Right kidney (tissue), 1 donor: ENCODE data around the gene ROCK2.
"Not testable (repeated sequence)": the region's sequence is repeated elsewhere in the genome, so short reads cannot be mapped to it uniquely, and the experiment has no call there.

Experiments
- DNase-seq: peaks from one replicate; pipeline ENCODE4 v3.0.0-alpha.2; 2016

Gene ROCK2

DNA sequence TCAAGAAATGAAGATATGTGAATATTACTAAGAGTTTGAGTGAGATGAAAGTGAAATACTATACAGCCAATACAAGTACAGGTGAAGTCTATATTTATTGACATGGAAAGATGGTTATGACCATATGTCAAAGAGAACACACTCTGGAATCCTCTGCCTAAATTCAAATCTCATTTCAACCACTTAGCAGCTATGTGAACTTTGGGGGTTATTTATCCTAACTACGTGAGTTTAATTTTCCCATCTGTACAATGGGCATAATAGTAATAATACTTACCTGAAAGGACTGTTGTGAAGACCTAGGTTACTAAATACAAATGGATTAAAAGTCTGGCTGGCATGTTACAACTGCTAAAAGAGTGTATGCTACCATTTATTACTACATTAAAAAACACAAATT is 79.6 kb downstream of the ROCK2 start:
- no peak for DNase-seq

DNA sequence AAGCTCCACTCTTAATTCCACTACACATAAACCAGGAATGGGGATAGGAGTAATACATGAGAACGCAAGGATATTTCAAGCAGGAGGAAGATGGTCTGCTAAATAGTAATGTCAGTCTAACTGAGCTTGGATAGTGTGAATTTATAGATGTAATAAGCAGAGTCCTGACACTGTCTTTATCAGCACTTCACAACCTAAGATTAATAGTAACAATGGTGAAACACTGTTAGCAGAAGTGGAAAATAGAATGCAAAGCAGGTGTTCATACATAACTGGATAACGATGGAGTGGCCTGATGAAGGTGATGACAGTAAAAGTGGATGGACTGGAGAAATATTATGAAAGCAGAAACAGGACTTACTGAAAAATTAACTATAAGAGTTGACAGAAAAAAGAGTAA is 80.4 kb downstream of the ROCK2 start:
- DNase-seq: no peak

DNA sequence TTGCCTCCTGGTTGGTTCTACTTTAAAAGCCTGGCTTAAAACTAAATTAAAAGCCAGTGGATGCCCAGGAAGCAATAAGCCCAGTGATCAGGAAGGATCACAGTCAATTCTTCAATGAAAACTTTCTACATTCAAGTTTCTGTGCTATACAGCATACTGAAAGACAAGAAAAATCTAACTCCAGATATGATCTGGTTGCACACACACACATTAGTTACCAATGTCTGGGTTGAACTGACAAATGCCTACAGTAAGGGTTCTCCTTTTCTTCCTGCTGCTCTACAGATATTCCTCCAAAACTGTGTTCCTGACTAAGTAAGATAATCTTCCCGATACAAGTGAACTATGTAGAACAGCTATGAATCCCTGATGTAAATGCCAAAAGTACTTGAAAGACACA is 81.3 kb downstream of the ROCK2 start:
- DNase-seq: no peak

DNA sequence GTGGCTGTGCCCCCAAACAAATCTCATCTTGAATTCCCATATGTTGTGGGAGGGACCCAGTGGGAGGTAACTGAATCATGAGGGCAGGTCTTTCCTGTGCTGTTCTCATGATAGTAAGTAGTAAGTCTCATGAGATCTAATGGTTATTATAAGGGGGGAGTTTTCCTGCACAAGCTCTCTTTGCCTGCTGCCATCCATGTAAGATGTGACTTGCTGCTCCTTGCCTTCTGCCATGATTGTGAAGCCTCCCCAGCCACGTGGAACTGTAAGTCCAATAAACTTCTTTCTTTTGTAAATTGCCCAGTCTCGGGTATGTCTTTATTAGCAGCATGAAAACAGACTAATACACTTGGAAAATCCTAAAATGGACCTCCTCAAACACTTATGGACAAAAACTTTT is 82.0 kb downstream of the ROCK2 start:
- DNase-seq: not testable (repeated sequence)

DNA sequence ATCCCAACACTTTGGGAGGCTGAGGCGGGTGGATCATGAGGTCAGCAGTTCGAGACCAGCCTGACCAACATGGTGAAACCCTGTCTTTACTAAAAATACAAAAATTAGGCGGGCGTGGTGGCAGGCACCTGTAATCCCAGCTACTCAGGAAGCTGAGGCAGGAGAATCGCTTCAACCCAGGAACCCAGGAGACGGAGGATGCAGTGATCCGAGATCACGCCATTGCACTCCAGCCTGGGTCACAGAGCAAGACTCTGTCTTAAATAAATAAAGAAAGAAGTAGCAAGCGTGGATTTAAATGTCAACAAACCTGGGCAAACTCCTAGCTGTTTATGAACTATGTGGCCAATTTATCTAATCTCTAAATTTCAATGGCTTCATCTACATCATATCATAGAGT is 82.9 kb downstream of the ROCK2 start:
- DNase-seq: not testable (repeated sequence)

DNA sequence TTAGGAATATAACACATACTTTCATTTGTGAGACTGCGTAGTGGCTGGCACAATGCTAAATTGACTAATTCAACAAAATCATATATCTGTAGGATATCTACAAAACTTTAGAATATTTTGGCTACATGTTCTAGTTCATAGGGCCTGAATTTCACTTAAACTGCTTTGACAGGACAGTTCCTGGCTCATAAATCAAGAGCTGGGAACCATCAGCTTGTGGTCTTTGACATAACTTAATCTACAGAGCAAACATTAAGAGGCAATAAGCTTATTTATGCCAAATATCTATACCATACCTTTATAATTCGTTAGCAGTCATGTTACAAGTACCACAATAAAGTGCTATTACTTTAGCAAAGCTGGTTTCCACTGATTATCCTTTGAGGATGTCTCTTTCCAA is 83.5 kb downstream of the ROCK2 start:
- no peak for DNase-seq

DNA sequence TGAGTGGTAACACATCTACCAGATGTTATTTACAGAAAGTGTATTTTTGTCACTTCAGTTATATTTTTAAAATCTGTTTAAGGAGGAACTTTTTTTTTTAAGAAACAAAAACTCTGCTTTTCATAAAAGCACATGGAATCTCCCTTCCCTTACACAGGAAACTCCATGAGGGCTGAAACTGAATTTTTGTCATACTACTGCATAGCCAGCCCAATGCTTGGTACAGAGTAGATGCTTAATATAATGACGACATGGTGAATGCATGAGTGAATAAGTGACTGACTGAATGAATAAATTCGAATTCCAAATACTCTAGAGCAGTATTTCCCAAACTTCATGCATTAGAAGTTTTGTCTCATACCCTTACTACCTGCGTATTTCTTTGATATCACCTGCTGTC is 86.5 kb downstream of the ROCK2 start:
- DNase-seq: no peak

DNA sequence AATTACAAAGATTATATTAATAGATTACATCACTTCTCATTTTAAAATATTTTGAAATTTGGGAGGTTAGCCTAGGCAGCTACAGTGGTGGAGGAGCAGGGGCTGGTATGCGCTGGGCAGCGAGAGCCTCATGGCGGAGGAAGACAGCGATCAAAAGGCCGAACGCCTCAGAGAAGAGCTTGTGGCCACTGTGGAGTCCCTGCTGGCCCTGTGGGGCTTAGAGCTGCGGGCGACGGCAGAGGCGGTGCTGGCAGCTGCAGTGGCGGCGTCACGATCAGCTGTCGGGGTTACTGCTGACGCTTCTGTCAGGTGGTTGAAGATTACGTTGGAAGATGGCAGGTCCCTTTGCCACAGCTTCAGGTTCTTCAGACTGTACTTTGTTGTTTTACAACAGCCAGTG is 87.4 kb downstream of the ROCK2 start:
- DNase-seq: no peak

DNA sequence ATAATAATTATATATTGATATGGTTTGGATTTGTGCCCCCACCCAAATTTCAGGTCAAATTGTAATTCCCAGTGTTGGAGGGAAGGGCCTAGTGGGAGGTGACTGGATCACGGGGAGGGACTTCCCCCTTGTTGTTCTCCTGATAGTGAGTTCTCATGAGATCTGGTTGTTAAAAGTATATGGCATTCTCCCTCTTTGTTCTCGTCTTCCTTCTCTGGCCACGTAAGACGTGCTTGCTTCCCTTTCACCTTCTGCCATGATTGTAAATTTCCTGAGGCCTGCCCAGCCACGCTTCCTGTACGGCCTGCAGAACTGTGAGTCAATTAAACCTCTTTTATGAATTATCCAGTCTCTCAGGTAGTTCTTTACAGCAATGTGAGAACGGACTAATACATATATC is 88.3 kb downstream of the ROCK2 start:
- DNase-seq: no peak

DNA sequence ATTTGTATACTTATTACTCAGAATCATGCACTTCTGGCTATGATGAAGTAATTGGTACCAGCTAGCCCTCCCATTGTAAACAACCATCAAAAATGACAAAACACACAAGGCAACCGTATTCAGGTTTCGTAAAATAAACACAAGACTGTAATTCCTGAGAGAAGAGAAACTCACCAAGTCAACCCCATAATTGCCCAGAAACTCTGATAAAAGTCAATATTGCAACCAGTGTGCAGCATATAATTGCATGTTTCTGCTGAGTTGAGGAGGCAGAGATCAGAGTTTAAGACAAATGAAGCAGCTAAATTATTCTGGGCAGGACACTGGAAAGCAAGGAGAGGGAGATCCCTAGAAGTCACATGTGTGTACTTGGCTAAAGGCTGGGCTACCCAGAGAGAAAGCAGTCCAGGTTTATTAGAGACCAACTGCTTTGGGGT is 90.3 kb downstream of the ROCK2 start:
- no peak for DNase-seq

DNA sequence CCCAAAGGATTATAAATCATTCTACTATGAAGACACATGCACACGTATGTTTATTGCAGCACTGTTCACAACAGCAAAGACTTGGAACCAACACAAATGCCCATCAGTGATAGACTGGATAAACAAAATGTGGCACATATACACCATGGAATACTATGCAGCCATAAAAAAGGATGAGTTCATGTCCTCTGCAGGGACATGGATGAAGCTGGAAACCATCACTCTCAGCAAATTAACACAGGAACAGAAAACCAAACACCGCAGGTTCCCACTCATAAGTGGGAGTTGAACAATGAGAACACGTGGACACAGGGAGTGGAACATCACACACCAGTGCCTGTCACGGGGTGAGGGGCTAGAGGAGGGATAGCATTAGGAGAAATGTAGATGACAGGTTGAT is 92.0 kb downstream of the ROCK2 start:
- DNase-seq: not testable (repeated sequence)

DNA sequence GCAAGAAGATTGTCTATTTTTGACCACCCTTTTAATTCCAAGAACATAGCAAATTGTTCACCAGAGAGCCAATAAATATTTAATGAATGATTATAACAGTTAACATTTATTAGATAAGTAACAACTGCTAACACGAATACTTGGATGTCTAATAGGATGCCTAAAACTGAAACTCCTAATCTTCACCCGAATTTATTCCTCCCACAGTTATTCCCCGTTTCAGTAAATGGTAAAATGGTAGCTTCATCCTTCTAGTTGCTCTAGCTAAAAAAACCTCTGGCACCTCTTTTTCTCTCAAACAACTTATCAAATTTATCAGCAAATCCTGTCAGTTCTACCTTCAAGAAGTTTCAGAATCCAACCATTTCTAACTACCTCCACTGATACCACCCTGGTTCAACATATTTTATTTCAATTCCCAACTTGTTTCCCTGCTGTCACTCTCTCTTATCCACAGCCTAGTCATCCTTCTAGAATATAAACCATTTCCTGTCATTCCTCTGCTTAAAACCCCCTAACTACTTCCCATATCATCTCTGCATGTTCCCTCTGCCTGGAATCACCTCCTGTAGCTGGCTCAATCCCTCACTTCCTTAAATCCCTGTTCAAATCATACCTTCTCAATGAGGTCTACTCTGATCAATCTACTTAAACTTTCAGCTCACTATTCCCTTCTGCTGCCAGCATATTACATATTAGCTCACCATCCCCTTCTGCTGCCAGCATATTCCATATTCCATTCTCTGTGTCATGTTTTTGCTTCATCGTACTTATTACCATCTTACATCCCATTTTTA is 93.8 kb downstream of the ROCK2 start:
- DNase-seq: no peak

DNA sequence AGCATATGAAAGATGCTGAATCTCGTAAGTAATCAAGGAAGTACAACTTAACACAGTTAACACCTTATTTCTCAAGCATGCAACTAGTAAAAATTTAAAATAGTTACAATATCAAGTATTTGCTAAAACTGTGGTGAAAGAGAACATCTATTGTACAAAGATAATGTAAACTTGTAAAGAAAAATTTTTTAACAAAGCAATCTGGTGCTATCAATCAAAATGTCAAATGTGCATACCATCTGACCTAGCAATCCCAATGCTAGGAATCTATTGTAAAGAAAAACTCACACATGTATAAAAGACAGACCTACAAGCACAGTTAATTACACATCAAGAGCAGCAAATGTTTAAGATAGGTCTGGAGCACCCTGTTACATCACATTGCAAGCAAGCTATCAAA is 99.1 kb downstream of the ROCK2 start:
- DNase-seq: no peak

DNA sequence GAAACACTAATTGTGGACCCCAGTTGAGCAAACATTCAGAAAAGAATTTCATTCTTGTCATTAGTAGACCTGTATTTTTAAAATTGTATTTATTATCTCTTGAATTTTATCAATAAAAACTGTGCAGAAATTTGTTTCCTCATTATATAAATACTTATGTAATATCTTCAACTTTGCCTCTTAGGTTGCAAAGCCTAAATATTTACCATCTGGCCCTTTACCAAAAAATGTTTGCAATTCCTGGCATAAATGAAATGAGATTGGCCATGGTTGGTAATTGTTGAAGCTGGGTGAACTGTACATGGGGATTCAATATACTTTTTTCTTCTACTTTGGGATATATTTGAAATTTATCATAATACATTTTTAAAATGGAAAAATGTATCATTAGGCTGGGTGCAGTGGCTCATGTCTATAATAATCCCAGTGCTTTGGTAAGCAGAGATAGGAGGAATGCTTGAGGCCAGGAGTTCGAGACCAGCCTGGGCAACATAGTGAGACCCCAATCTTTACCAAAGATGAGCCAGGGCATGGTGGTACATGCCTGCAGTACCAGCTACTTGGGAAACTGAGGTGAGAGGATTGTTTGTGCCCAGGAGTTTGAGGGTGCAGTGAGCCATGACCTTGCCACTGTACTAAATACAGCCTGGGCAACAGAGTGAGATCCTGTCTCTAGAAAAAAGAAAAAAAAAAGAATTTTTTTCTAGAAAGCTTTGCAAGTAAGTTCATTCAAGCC is 100.2 kb downstream of the ROCK2 start:
- no peak for DNase-seq

DNA sequence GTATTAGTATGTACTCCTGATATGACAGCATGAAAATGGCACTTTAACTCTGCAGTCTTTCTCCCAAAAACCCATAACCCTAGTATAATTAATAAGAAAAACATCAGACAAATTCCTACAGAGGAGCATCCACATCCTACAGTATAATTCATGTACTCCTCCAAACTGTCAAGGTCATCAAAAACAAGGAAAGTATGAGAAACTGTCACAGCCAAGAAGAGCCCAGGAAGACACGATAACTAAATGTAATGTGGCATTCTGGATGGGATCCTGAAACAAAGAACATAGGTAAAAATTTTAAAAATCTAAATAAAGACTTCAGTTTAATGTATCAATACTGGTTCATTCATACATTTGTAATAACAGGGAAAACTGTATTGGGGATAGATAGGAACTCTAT is 100.9 kb downstream of the ROCK2 start:
- no peak for DNase-seq

DNA sequence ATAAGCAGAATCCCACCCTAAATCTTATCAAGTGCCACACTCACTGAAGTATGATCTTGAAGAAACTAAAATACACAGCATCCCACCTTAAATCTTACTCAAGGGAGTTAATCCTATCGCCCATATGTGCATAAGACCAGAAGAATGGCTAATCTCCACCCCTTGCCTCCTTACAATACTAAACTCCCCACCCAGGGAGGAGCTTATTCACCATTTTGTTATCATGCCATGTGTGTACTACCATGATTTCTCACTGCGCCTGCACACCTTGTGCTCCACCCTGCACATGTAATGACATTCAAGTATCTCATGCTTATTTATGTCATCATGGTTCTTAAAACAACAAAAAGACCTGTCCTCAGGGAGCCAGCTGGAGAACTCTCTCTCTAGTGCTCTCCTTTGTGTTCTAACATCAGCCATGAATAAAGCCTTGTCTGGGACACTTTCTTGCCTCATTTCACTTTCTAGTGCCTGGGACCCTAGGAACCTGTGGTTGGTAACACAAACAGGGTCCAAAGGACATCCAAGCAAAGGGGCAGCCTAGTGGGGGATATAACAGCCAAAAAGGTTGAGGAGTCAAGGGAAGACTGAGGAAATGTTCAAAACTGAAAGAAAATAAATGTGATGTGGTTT is 101.8 kb downstream of the ROCK2 start:
- no peak for DNase-seq

DNA sequence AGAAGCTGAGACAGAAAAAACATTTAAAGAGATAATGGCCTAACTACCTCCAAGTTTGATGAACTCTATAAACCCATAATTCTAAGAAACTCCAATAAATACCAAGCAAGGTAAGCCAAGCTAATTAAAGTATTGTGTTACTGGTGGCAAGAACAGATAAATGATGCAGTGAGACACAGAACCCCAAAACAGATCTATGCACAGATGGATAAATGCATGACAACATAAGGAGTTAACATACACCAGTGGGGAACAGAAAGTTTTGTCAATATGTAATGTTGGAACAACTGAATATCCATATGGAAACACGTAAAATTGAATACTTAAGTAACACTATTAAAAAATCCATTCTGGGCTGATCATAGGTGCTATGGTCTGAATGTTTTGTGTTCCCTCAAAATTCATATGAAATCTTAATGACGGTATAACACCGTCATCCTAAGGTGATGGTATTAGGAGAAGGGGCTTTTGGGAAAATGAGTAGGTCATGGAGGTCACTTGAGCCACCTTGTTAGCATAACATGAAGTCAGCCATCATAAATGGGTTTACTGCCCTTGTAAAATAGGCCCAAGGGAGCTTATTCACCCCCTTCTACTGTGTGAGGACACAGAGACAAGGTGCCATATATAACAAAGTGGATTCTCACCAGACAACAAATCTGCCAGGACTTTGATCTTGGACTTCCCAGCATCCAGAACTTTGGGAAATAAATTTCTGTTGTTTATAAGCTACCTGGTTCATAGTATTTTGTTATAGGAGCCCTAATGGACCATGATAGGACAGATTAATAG is 102.8 kb downstream of the ROCK2 start:
- no peak for DNase-seq

DNA sequence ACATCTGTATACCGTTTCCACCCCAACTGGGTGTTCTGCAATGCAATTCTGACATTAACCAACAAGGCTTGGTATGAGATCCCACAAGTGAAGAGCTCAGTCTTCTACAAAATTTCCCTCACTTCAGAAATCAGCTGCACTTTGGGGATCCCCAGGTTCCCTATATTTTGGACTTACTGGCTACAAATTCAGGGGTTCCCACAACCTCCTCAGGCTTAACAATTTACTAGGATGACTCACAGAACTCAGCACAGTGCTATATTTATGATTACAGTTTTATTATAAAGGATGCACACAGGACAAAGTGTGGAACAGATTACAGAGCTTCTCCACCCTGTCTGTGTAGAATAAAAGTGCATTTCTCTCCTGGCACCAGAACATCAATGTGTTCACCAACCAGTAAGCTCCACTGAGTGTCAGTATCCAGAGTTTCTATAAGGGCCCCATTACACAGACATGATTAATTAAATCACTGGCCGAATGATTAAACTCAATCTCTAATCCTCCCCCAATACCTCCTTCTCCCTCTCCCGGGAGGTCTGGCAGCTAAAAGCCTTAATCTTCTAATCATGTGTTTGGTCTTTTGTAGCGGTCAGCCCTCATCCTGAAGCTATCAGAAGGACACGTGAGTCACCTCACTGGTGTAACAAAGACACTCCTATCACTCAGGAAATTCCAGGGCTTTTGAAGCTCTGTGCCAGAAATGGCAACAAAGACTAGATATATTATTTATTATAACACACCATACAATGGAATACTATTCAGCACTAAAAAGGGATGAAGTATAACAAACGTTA is 104.6 kb downstream of the ROCK2 start:
- no peak for DNase-seq

DNA sequence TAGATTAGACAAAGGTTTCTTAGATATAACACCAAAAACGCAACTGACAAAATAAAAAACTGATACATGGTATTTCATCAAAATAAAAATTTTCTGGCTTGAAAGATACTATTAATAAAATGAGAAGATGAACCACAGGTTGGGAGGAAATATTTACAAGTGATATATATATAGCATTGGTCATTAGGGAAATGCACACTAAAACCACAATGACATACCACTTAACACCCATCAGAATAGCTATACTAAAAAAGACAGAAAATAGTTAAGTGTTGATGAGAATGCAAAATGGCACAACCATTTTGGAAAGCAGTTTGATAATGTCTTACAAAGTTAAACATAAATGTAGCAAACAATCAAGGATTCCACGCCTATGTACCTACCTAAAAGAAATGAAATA is 105.3 kb downstream of the ROCK2 start:
- no peak for DNase-seq

DNA sequence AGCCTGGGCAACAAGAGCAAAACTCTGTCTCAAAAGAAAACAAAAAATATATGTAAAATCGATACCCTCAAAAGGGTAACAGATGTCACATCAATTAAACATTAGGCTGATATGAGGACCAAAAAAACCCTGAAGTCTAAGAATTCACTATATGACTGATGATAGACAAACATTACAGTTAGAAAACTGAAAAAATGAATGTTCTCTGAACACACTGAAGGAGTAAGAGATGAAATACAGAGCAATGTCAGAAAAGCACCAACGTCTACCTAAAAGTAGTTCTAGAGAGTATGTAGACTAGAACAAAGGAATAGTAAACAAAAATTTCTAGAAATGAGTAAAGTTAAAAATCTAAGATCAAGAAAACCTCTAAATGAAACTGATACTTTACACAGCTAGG is 107.3 kb downstream of the ROCK2 start:
- no peak for DNase-seq

DNA sequence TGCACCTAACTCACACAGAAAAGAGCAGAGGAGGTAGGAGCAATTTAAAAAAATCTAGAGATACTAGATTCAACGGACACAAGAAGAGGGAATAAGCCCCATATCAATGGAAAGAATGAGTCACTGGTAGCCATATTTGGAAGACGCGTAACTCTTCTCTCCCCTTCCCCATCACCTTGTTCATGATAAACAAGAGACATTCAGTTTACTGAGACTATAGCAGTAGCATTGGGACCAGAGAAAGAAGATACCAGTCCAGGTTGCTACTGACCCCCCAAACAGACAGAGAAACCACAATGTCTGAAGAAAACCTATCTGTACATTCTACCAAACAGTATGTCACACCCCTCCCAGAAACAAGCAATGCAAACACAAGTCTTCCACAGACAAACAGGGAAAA is 108.1 kb downstream of the ROCK2 start:
- no peak for DNase-seq

DNA sequence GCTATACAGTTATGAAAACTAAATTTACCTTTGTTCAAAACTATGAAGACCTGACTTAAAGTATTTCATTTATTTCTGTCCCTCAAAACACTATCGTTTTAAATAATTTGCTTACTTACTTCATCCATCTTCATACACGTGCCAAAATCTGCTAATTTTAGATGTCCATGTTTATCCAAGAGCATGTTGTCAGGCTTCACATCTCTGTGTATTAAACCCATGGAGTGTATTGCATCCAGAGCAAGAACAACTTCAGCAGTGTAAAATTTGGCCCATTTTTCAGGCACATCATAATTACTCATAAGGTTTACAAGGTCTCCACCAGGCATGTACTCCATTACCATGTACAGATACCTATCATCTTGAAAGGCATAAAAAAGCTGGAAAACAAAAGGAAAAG is 108.9 kb downstream of the ROCK2 start:
- no peak for DNase-seq
